GM12878 (cell line): ENCODE measurements around the gene PRRT1. TPM values are rescaled to one million over a fixed set of nuclear protein-coding genes. Genes with fewer than 3 reads are reported as not detected.
A peak's percentile ranks its signal among the peaks of the same experiment; 100 is the strongest.

Experiments
- ATAC-seq: fragments of 200-7000 bp; cut with Tn5 transposase; 3 replicates; pipeline ENCODE4 v1.9.1; 2020; ENCODE audit warnings: mild to moderate bottlenecking, moderate library complexity
- BruUV-seq: library from RNA; stranded (reverse); fragments of 400-500 nt; replicated peaks from 2 replicates; lab custom pipeline; 2021; lab: Mats Ljungman, UMichigan
- CTCF ChIA-PET: fragments of 300-600 bp; sonication (Branson Sonifier 250); formaldehyde crosslinking; extraction: SDS; loops from one replicate; lab custom pipeline; 2021; ENCODE audit warnings: inconsistent platforms; lab: Yijun Ruan, JAX
- POLR2A ChIA-PET: fragments of 350-600 bp; formaldehyde crosslinking; extraction: SDS; loops from one replicate; lab custom pipeline; 2021; ENCODE audit warnings: inconsistent platforms; lab: Charles Lee
- RAD21 ChIA-PET: fragments of 300-600 bp; sonication (Branson Sonifier 250); formaldehyde crosslinking; loops from one replicate; lab custom pipeline; 2023; ENCODE audit warnings: antibody characterized with exemption; ENCODE audit not compliant: unreplicated experiment; lab: Charles Lee
- SMC1A ChIA-PET: fragments of 300-600 bp; sonication (Branson Sonifier 250); formaldehyde crosslinking; loops from one replicate; lab custom pipeline; 2023; ENCODE audit not compliant: unreplicated experiment, uncharacterized antibody; lab: Charles Lee
- DNase-seq: peaks from one replicate; pipeline ENCODE4 v3.0.0-alpha.2; 2011; ENCODE audit warnings: low read depth, low spot score
- FAIRE-seq: peaks from 3 replicates; lab custom pipeline; 2011; peaks lifted over from hg19 to GRCh38; lab: Jason Lieb, UNC
- H2AFZ ChIP-seq: 2 replicates; pipeline ENCODE4 v1.6.0; 2011; ENCODE audit warnings: low read depth, low read length, control low read depth; ENCODE audit not compliant: control insufficient read depth
- H3K27ac ChIP-seq: 2 replicates; pipeline ENCODE4 v1.5.1; 2011; ENCODE audit warnings: control low read depth; ENCODE audit not compliant: control insufficient read depth, insufficient read depth
- H3K27me3 ChIP-seq, 2 experiments: replicated peaks in 1 of 2; 2 replicates each; pipeline versions ENCODE4 v1.6.0 to v1.6.1; 2011; ENCODE audit warnings: low read length in 1 of 2; ENCODE audit not compliant: control insufficient read depth in 2 of 2, insufficient read depth in 2 of 2
- H3K36me3 ChIP-seq, 2 experiments: 2 replicates each; pipeline ENCODE4 v1.5.1; 2011; ENCODE audit warnings: low read length in 1 of 2; ENCODE audit not compliant: control insufficient read depth in 2 of 2, insufficient read depth in 2 of 2
- H3K4me1 ChIP-seq: 2 replicates; pipeline ENCODE4 v1.6.1; 2011; ENCODE audit warnings: mild to moderate bottlenecking, low read length, moderate library complexity, mixed read lengths; ENCODE audit not compliant: control insufficient read depth, insufficient read depth
- H3K4me2 ChIP-seq: 2 replicates; pipeline ENCODE4 v1.6.0; 2011; ENCODE audit warnings: control low read depth; ENCODE audit not compliant: control insufficient read depth, insufficient read depth
- H3K4me3 ChIP-seq: fragments of 200-600 bp; sonication (generic); 2 replicates; pipeline ENCODE4 v1.5.1; 2016
- H3K79me2 ChIP-seq: 2 replicates; pipeline ENCODE4 v1.6.0; 2011; ENCODE audit warnings: low read length; ENCODE audit not compliant: control insufficient read depth, insufficient read depth
- H3K9ac ChIP-seq: 2 replicates; pipeline ENCODE4 v1.8.0; 2011; ENCODE audit warnings: low read length, control low read depth, mixed read lengths; ENCODE audit not compliant: control insufficient read depth, insufficient read depth
- H3K9me3 ChIP-seq: replicated peaks from 3 replicates; pipeline ENCODE4 v1.5.1; 2011; ENCODE audit warnings: mild to moderate bottlenecking, low read length; ENCODE audit not compliant: control insufficient read depth, insufficient read depth
- H4K20me1 ChIP-seq: 2 replicates; pipeline ENCODE4 v1.6.0; 2011; ENCODE audit not compliant: control insufficient read depth, insufficient read depth
- KAT2A ChIP-seq: conservative IDR thresholded peaks from 2 replicates; pipeline ENCODE4 v1.6.1; 2011; ENCODE audit warnings: low read depth, low read length; ENCODE audit not compliant: control insufficient read depth
- TAF1 ChIP-seq: IDR thresholded peaks from 2 replicates; pipeline ENCODE4 v1.6.1; 2011; ENCODE audit warnings: mild to moderate bottlenecking, low read depth, low read length, borderline replicate concordance
- WGBS: methylation state at CpG from one replicate; pipeline ENCODE4 v1.1.6; 2016; ENCODE audit warnings: low lambda C conversion rate; ENCODE audit not compliant: insufficient replicate concordance, insufficient coverage; ENCODE audit errors: missing lambda C conversion rate; 5-methylcytosine and 5-hydroxymethylcytosine counted together
- in situ Hi-C: fragments of 300-500 bp; cut with MboI; formaldehyde crosslinking; loops from 9 replicates; pipeline ENCODE4 v1.14.3; 2018; ENCODE audit warnings: mixed read lengths
- intact Hi-C: fragments of 100-400 bp; cut with micrococcal nuclease; formaldehyde crosslinking; loops from one replicate; pipeline ENCODE4 v1.14.2; 2022; ENCODE audit not compliant: unreplicated experiment
- polyA plus RNA-seq, 11 experiments: library from polyadenylated mRNA; depleted of rRNA in 4 of 11; unstranded in 6 of 11; stranded (reverse) in 5 of 11; fragments of >200 nt; fragmentation: Nextera tagmentation in 4 of 11; fragmentation: Illumina TruSeq in 1 of 11; extraction: Ambion mirVana in 4 of 11; extraction: Trizol in 1 of 11; gene quantifications; 1 replicate in 1 of 11; 2 replicates in 10 of 11; pipeline versions ENCODE4 v1.2.1 to v1.2.3, GENCODE V29; 2011 to 2016; ENCODE audit warnings: inconsistent platforms in 2 of 11, missing spikeins in 2 of 11, low read depth in 1 of 11
- total RNA-seq, 4 experiments: library from RNA; depleted of rRNA in 3 of 4; stranded (reverse); fragments of >200 nt in 3 of 4; fragmentation: Illumina TruSeq in 1 of 4; extraction: Trizol in 1 of 4; gene quantifications; 2 replicates each; pipeline versions ENCODE4 v1.2.1 to v1.2.3, GENCODE V29; 2013 to 2021
- TF ChIP-seq, protein P1 (sequence below): IDR thresholded peaks from 2 replicates; pipeline ENCODE4 v1.6.1; 2011; ENCODE audit warnings: mild to moderate bottlenecking, low read depth, low read length, moderate library complexity; ENCODE audit not compliant: insufficient replicate concordance

PRRT1 gene
- total and polyA plus RNA-seq, 10 of the 15 experiments (the other 5 are each of a cell fraction or from before 2014, with no cell fraction given) = 0.04 to 0.15 (median 0.10) TPM; not detected in 6

DNA sequence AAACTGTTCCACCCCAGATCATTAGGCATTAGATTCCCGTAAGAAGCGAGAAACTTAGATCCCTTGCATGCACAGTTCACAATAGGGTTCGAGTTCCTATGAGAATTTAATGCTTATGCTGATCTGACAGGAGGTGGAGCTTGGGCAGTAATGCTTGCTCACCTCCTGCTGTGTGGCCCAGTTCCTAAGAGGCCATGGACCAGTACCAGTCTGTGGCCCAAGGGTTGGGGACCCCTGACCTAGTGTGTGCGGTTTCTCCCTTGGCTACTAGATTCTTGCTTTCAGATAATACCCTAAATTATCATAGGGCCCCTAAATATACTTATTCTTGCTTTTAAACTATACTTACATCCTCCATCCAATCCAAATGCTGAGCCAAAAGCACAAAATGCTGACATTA lies 42.6 kb upstream of the PRRT1 start:
- Histone ChIP-seq H3K4me2 (peak overlapping the region; percentile 93), H3K4me3 (no peak overlapping the region), H3K79me2 (peaks cover 39% of the 10 kb centered on the region), H3K36me3 (no peaks in the 10 kb centered on the region; a peak in 1 of 4 replicates), H2AFZ (no peak overlapping the region), H3K27ac (peak overlapping the region; percentile 86), H3K27me3 (no peaks in the 10 kb centered on the region), H3K9me3 (no peaks in the 10 kb centered on the region), H3K4me1 (peaks cover 26% of the 10 kb centered on the region), H3K9ac (peak overlapping the region; percentile 13; the same call in 1 of the 2 replicates), H4K20me1 (no peaks in the 10 kb centered on the region)
- DNase-seq (no peak), ATAC-seq (no peak), FAIRE-seq (no peak)
- intact Hi-C loops (no loop called here), in situ Hi-C loops (no loop called here)
- POLR2A ChIA-PET = interaction anchor here (2.6 to 6.6 kb wide), 2 partner anchors 17 to 66 kb away, joined by 51 to 69 read pairs; partner anchors contain the start of genes AGPAT1, ATF6B, FKBPL and RNF5
- 96% methylated on average over 4 of the region's 4 CpGs for WGBS
- TF ChIP-seq, protein P1, sequence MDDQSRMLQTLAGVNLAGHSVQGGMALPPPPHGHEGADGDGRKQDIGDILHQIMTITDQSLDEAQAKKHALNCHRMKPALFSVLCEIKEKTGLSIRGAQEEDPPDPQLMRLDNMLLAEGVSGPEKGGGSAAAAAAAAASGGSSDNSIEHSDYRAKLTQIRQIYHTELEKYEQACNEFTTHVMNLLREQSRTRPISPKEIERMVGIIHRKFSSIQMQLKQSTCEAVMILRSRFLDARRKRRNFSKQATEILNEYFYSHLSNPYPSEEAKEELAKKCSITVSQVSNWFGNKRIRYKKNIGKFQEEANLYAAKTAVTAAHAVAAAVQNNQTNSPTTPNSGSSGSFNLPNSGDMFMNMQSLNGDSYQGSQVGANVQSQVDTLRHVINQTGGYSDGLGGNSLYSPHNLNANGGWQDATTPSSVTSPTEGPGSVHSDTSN = no peak
- TF ChIP-seq KAT2A (no peak), TAF1 (no peak)
- SMC1A ChIA-PET = interaction anchor here (1.0 to 1.9 kb wide), 2 partner anchors 18 to 79 kb away, joined by 3 to 13 read pairs; partner anchors contain the start of gene AGPAT1
- BruUV-seq = no TSS peak
- CTCF ChIA-PET = interaction anchor here (1.0 to 4.2 kb wide), 5 partner anchors 15 to 76 kb away, joined by 3 to 35 read pairs (median 16); partner anchors contain the start of genes ATF6B and FKBPL
- RAD21 ChIA-PET = interaction anchor here (1.6 kb wide), 2 partner anchors 51 to 245 kb away, joined by 4 to 10 read pairs; partner anchors contain the start of gene HLA-DRA
